GM18498 (cell line): Measurements from ENCODE around the gene RAB30.
A peak's percentile ranks its signal among the peaks of the same experiment; 100 is the strongest.
"Not testable (repeated sequence)": the region's sequence is repeated elsewhere in the genome, so short reads cannot be mapped to it uniquely, and the experiment has no call there.

Source experiments
- ATAC-seq: cut with Tn5 transposase; IDR thresholded peaks from one replicate; pipeline ENCODE4 v1.9.1; 2021; ENCODE audit warnings: mild to moderate bottlenecking, moderate library complexity; ENCODE audit not compliant: unreplicated experiment

Gene RAB30

DNA sequence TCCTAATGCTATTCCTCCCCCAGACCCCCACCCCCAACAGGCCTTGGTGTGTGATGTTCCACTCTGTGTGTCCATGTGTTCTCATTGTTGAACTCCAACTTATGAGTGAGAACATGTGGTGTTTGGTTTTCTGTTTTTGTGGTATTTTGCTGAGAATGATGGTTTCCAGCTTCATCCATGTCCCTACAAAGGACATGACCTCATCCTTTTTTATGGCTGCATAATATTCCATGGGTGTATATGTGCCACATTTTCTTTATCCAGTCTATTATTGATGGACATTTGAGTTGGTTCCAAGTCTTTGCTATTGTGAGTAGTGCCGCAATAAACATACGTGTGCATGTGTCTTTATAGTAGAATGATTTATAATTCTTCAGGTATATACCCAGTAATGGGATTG lies 121.2 kb downstream of the RAB30 start:
- ATAC-seq: not testable (repeated sequence)

DNA sequence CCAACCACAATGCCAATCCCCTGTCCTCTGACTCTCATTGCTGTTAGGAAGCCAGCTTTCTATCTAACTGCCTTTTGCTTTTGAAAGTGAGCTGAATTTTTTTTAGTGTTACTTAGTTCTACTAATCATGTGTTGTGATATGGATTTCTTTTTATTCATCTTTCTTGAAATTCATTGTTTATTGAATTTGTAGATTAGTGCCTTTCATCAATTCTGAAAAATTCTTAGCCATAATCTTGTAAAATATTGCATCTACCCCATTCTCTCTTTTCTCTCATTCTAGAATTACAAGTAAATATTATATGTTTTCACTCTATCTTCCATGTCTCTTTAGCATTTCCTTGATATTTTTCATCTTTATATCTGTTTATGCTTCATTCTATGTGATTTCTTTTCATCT lies 122.3 kb downstream of the RAB30 start:
- no peak for ATAC-seq

DNA sequence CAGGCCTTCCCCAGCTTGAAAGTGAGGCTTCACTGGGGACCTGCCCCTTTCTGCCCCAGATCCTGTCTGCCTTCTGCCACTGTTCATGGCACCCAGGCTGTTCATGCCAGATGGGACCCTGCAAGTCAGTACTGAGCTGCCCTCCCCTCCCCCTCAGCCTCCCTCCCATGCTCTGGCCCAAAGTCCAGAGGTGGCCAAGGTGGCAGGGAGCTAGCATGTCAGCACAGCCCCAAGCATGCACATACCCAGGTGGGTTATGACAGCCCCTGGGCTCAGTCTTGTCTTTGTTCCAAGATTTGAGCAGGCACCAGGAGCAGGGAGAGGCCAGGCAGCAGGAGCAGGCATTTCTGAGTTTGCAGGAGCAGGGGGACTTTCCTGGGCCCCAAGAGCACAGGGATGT lies 126.0 kb downstream of the RAB30 start:
- ATAC-seq: no peak

DNA sequence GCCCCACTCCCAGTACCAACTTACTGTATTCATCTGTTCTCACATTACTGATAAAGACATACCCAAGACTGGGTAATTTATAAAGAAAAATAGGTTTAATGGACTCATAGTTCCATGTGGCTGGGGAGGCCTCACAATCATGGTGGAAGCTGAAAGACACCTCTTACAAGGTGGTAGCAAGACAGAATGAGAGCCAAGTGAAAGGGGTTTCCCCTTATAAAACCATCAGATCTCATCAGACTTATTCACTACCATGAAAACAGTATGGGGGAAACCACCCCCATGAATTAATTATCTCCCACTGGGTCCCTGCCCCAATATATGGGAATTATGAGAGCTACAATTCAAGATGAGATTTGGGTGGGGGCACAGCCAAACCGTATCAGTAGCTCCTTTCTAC lies 126.7 kb downstream of the RAB30 start:
- not testable (repeated sequence) for ATAC-seq

DNA sequence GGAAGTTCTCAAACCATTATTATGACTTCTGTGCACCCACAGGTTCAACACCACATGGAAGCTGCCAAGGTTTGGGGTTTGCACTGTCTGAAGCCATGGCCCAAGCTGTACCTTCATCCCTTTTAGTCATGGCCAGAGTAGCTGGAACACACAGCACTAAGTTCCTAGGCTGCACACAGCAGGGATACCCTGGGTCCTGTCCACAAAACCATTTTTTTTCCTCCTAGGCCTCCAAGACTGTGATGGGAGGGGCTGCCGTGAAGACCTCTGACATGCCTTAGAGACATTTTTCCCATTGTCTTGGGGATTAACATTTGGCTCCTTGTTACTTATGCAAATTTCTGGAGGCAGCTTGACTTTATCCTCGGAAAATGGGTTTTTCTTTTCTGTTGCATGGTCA lies 127.5 kb downstream of the RAB30 start:
- no peak for ATAC-seq

DNA sequence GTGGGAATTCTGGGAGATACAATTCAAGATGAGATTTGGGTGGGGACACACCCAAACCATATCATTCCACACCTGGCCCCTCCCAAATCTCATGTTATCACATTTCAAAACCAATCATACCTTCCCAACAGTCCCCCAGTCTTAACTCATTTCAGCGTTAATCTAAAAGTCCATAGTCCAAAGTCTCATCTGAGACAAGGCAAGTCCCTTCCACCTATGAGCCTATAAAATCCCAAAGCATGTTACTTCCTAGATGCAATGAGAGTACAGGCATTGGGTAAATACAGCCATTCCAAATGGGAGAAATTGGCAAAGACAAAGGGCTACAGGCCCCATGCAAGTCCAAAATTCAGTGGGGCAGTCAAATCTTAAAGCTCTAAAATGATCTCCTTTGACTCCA lies 128.3 kb downstream of the RAB30 start:
- ATAC-seq: not testable (repeated sequence)

DNA sequence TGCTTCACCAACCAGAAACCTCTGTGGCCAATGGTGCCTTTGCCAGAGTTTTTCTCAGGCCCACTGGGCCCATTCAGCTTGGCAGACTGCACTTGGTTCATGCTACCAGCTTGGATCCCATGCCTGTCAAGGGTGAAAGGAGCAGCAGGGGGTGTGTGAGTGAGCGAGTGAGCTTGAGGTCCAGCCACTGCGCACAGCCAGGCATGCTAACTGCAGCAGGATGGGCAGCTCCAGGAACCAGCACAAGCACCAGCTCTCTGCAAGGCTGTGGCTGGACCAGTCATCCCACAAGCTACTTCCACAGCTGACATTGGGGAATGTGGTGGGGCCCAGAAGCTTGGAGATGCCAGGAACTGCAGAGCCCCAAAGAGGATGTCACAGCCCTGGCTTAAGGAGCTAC lies 129.3 kb downstream of the RAB30 start:
- no peak for ATAC-seq

DNA sequence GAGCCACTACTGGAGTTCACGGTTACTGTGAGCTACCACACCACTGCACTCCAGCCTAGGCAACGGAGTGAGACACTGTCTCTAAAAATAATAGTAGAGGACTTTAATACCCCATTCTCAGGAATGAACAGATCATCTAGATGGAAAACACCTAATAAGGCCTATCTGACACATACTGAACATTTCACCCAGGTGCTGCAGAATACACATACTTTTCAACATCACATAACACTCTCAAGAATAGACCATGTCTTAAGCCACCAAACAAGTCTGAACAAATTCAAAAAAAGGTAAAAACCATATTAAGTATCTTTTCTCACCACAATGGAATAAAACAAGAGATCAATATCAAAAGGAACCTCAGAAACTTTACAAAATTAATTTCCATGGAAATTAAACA lies 132.2 kb downstream of the RAB30 start:
- ATAC-seq: no peak

DNA sequence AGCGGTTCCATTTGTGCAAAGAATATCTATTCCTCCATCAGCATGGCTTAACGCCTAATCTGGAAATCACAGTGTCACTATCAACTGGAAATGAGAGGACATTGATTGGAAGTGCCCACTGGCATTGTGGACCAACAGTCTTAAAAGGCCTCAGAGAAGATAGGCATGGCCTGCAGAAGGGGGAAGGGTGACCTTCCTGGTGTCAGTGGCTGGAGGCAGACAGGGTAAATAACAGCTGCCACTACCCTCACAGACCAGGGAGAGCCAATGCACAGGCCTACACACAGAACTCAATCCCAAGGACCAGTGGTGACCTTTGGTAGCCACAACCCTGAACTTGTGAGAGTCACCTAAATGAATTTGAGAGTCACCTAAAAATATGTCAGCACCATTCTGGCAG lies 134.1 kb downstream of the RAB30 start:
- no peak for ATAC-seq

DNA sequence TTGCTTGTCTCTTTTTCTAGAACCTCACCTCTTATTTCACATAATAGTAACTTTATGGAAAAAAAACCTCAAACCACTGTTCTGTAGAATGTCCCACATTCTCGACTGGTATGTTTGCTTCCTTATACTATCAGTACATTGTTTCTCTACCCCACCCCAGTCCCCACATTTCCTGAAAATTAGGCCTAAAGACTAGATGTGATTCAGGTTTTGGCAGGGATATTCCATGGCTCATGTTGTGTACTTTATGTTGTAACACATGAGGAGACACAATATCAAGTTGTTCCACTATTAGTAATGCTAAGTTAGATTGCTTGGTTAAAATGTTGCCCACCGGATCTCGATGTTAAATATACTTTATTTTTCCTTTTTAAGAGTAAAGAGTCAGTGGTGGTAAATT lies 135.4 kb downstream of the RAB30 start:
- no peak for ATAC-seq

DNA sequence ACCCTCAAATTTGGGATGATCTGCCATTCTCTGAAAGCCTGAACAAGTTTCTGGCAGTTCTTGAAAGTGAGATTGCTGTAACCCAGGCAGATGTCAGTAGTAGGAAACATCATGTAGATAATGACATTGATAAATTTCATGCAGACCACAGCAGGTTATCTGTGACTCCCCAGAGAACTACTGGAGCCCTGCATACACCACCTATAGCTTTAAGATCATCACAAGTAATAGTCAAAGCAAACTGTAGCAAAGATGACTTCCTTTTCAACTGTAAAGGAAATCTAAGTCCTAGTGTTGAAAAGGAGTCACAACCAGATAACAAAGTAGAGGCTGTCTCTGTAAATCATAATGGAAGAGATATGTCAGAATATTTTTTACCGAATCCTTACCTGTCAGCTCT lies 139.1 kb downstream of the RAB30 start:
- ATAC-seq: no peak

DNA sequence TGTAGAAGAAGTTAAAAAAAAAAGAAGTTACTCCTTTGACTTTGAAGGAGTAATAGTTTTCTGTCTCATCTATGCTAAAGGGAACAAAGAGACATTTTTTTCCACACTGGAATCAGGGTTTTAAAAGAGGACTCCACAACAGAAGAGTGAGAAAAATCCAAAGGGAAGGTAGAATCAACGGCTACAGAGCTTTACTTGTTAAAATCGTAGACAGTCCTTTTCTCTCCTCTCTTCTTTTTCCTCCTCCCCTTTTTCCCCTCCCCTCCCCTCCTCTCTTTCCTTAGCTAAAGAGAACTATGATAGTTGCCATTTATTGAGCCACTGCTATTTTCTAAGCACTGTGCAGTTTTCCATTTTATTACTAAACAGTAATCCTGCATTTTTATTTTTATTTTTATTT lies 141.0 kb downstream of the RAB30 start:
- no peak for ATAC-seq

DNA sequence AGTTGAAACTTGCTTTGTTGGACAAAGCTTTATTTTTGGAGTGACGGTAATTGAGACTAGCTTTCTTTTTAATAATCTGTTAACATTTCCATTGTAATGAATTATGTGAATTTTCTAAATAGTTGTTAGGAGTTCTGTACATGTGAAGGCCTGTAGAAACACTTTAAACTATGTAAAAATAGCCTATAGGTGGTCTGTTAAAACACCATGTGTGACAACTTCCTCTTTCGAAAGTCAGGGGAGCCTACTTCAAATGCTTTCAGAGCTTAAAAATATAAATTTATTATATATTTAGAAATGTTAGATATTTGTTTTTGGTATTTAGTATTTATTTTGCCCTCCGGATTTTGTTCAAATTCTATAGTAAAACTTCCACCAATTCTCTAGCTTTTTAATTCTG lies 141.5 kb downstream of the RAB30 start:
- peak; percentile 51 for ATAC-seq

DNA sequence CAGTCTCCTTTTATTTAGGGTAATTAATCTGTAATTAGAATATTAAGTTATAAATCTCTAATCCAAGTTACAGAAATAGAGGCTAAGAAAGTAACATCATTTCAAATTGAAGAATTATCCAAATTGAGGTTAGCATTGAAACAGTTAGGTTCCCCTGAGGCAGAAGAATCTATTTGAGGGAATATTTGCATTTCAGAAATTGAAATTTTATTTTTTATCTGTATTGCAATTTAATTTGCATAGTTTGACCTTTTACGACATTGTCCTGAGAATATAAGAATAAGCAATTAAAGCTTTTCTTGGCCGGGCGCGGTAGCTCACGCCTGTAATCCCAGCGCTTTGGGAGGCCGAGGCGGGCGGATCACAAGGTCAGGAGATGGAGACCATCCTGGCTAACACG lies 142.6 kb downstream of the RAB30 start:
- ATAC-seq: no peak

DNA sequence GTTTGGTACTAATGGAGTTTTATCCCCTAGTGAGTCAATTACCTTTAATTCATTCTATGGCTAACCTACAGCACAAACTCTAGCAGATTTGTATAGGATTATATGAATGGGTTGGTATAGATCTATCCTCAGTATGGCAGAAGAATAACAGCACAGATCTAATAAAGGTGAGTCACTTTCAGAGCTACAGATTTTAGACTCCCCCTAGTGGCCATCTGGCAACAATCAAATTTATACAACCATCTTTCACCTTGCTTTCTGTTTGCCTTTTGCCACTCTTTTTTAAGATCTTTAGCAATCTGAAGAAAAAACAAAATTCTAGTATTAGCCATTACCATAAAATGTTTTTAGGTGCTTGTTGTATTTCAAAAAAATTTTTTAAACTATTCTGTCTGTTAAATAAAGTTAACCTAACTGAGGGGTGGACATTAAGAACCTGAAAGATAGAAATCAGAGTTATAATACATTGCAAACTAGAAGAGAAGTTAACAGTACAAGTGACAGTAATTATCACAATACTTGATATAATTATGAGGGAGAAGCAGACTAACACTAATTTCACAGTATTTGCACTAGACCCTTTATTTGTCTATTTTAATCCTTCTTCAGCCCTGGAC lies 144.3 kb downstream of the RAB30 start:
- peak; percentile 75 for ATAC-seq

DNA sequence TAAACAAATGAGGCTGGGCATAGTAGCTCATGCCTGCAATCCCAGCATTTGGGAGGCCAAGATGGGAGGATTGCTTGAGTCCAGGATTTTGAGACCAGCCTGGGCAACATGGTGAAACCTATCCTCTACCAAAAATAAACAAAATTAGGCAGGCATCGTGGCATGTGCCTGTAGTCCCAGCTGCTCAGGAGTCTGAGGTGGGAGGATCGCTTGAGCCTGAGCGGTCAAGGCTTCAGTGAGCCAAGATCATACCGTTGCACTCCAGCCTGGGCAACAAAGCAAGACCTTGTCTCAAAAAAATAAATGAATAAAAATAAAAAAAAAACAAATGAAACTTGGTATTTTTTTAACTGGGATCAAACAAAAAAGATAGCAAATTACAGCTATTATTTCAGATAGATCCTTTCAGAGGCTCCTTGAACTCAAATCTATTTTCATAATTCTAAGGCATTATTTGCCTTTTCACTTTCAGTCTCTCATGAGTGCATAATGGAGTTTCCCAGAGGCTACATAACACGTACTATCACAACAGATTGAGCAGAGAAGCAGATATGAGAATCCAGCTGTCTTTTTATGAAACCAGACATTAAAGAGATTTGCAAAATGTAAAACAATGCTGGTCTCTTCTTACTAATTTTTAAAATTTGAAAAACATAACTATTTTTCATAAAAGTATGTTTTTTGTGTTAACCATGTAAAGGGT lies 147.0 kb downstream of the RAB30 start:
- ATAC-seq: peak; percentile 44
